K562 (cell line): Measurements from ENCODE around the gene HMG20B. TPM values are rescaled to one million over a fixed set of nuclear protein-coding genes. Genes with fewer than 3 reads are reported as not detected.

ENCODE experiments used
- ATAC-seq: fragments of 200-7000 bp; cut with Tn5 transposase; 3 replicates; pipeline ENCODE4 v1.9.1; 2020; ENCODE audit warnings: moderate library complexity
- BruUV-seq: library from RNA; stranded (reverse); fragments of 400-500 nt; replicated peaks from 2 replicates; lab custom pipeline; 2021; lab: Mats Ljungman, UMichigan
- CTCF ChIA-PET: fragments of 300-600 bp; formaldehyde crosslinking; extraction: SDS; loops from one replicate; lab custom pipeline; 2021; ENCODE audit warnings: low intra/inter-chr PET ratio; lab: Yijun Ruan, JAX
- POLR2A ChIA-PET: fragments of 300-600, 350-650 bp; sonication (Branson Sonifier 250); formaldehyde crosslinking; extraction: SDS; loops from one replicate; lab custom pipeline; 2021; ENCODE audit warnings: antibody characterized with exemption, inconsistent platforms; lab: Yijun Ruan, JAX
- DNase-seq, 4 experiments: peaks; one replicate each; pipeline versions ENCODE4 v3.0.0 to v3.0.0-alpha.2; 2011 to 2018; ENCODE audit warnings: low spot score in 3 of 4, mixed read lengths in 3 of 4; ENCODE audit errors: extremely low read depth in 1 of 4
- FAIRE-seq: peaks from 2 replicates; lab custom pipeline; 2011; peaks lifted over from hg19 to GRCh38; lab: Jason Lieb, UNC
- H2AFZ ChIP-seq: 2 replicates; pipeline ENCODE4 v1.6.0; 2011; ENCODE audit warnings: low read depth, low read length, control low read depth, inconsistent platforms
- H3K27ac ChIP-seq: fragments of 200-600 bp; 3 replicates; pipeline ENCODE4 v1.8.0; 2011; ENCODE audit warnings: low read depth, mild to moderate bottlenecking, control low read depth, inconsistent platforms, low read length, moderate library complexity, mixed read lengths; ENCODE audit errors: extremely low read depth
- H3K27me3 ChIP-seq, 2 experiments: fragments of 300-600 bp in 1 of 2; 2 replicates in 1 of 2; 3 replicates in 1 of 2; pipeline versions ENCODE4 v1.6.0 to v1.8.0; 2011; ENCODE audit warnings: inconsistent platforms in 2 of 2, low read length in 2 of 2, mild to moderate bottlenecking in 1 of 2, mixed read lengths in 1 of 2, moderate library complexity in 1 of 2; ENCODE audit not compliant: control insufficient read depth in 2 of 2, insufficient read depth in 2 of 2
- H3K36me3 ChIP-seq: fragments of 300-600 bp; 3 replicates; pipeline ENCODE4 v1.8.0; 2011; ENCODE audit warnings: mild to moderate bottlenecking, low read length, inconsistent platforms; ENCODE audit not compliant: control insufficient read depth, insufficient read depth
- H3K4me1 ChIP-seq, 2 experiments: fragments of 200-600 bp in 1 of 2; replicated peaks in 1 of 2; 2 replicates in 1 of 2; 3 replicates in 1 of 2; pipeline versions ENCODE4 v1.5.1 to v1.8.0; 2011; ENCODE audit warnings: inconsistent platforms in 2 of 2, low read length in 2 of 2, mild to moderate bottlenecking in 1 of 2, mixed read lengths in 1 of 2, moderate library complexity in 1 of 2; ENCODE audit not compliant: control insufficient read depth in 2 of 2, insufficient read depth in 2 of 2
- H3K4me2 ChIP-seq: 2 replicates; pipeline ENCODE4 v1.6.1; 2011; ENCODE audit warnings: low read length, control low read depth, inconsistent platforms, mixed read lengths; ENCODE audit not compliant: insufficient read depth
- H3K4me3 ChIP-seq: fragments of 200-600 bp; sonication (generic), shearing (Covaris generic); 2 replicates; pipeline ENCODE4 v1.5.1; 2016; ENCODE audit warnings: control low read depth, inconsistent platforms
- H3K79me2 ChIP-seq: fragments of 200-600 bp; 3 replicates; pipeline ENCODE4 v1.8.0; 2011; ENCODE audit warnings: low read length, inconsistent platforms; ENCODE audit not compliant: control insufficient read depth, insufficient read depth
- H3K9ac ChIP-seq, 2 experiments: 2 replicates each; pipeline versions ENCODE4 v1.6.0 to v1.6.1; 2011; ENCODE audit warnings: low read depth in 2 of 2, low read length in 2 of 2, control low read depth in 1 of 2, inconsistent platforms in 1 of 2, mild to moderate bottlenecking in 1 of 2, mixed read lengths in 1 of 2; ENCODE audit not compliant: insufficient read depth in 1 of 2
- H3K9me1 ChIP-seq: one replicate; pipeline ENCODE4 v1.6.0; 2011; ENCODE audit warnings: inconsistent platforms, mild to moderate bottlenecking, low read length, moderate library complexity; ENCODE audit not compliant: control insufficient read depth, insufficient read depth
- H3K9me3 ChIP-seq: replicated peaks from 2 replicates; pipeline ENCODE4 v1.5.1; 2011; ENCODE audit warnings: low read depth, low read length, inconsistent platforms; ENCODE audit not compliant: control insufficient read depth, insufficient read depth
- H4K20me1 ChIP-seq: replicated peaks from 2 replicates; pipeline ENCODE4 v1.6.1; 2011; ENCODE audit warnings: low read length, inconsistent platforms, mixed read lengths; ENCODE audit not compliant: control insufficient read depth, insufficient read depth
- ARID2 ChIP-seq: fragments of 450-650 bp; IDR thresholded peaks from 2 replicates; pipeline ENCODE4 v1.6.1; 2017; ENCODE audit warnings: antibody characterized with exemption, mild to moderate bottlenecking
- BRF1 ChIP-seq: IDR thresholded peaks from 3 replicates; pipeline ENCODE4 v1.6.1; 2011; ENCODE audit warnings: borderline replicate concordance, mild to moderate bottlenecking; ENCODE audit not compliant: insufficient read length; ENCODE audit errors: extremely low read depth
- CAMTA2 ChIP-seq: fragments of 250-450 bp; sonication (Bioruptor Pico); conservative IDR thresholded peaks from 2 replicates; pipeline ENCODE4 v1.5.1; 2022
- FOXK1 ChIP-seq: sonication (generic); formaldehyde crosslinking; IDR thresholded peaks from 2 replicates; pipeline ENCODE4 v1.8.0; 2022; ENCODE audit warnings: missing genetic modification reagents, mild to moderate bottlenecking, borderline replicate concordance
- GATA2 ChIP-seq: sonication (generic); formaldehyde crosslinking; IDR thresholded peaks from 2 replicates; pipeline ENCODE4 v1.4.0; 2020; ENCODE audit warnings: mild to moderate bottlenecking, missing genetic modification reagents
- HIVEP1 ChIP-seq: fragments of 250-450 bp; sonication (Bioruptor Pico); IDR thresholded peaks from 2 replicates; pipeline ENCODE4 v1.4.0; 2020; ENCODE audit warnings: mild to moderate bottlenecking
- HOXB6 ChIP-seq: fragments of 250-450 bp; sonication (Bioruptor Pico); IDR thresholded peaks from 2 replicates; pipeline ENCODE4 v1.5.1; 2022; ENCODE audit warnings: mild to moderate bottlenecking, borderline replicate concordance
- NFIC ChIP-seq: fragments of 450-650 bp; IDR thresholded peaks from 2 replicates; pipeline ENCODE4 v1.6.1; 2017; ENCODE audit warnings: mild to moderate bottlenecking, inconsistent platforms
- NRF1 ChIP-seq, 2 experiments: fragments of 450-650 bp; IDR thresholded peaks in 1 of 2; conservative IDR thresholded peaks in 1 of 2; 2 replicates each; pipeline ENCODE4 v1.6.1; 2014; ENCODE audit warnings: mild to moderate bottlenecking in 2 of 2
- POLR2AphosphoS2 ChIP-seq: IDR thresholded peaks from 2 replicates; pipeline ENCODE4 v1.6.1; 2012; ENCODE audit warnings: low read length, improper control_type of control experiment
- POLR2G ChIP-seq: fragments of 200-400 bp; formaldehyde crosslinking; IDR thresholded peaks from 2 replicates; pipeline ENCODE4 v1.6.1; 2017; ENCODE audit warnings: low read depth, mild to moderate bottlenecking, antibody characterized with exemption, low read length, moderate library complexity
- PTBP1 ChIP-seq: fragments of 200-400 bp; formaldehyde crosslinking; IDR thresholded peaks from 2 replicates; pipeline ENCODE4 v1.6.1; 2017; ENCODE audit warnings: low read depth, low read length
- SRSF7 ChIP-seq: fragments of 200-400 bp; formaldehyde crosslinking; optimal IDR thresholded peaks from 2 replicates; pipeline ENCODE3; 2017; ENCODE audit warnings: mild to moderate bottlenecking, low read depth, low read length
- ZC3H8 ChIP-seq: fragments of 450-650 bp; IDR thresholded peaks from 2 replicates; pipeline ENCODE4 v1.6.1; 2017
- ZNF143 ChIP-seq: sonication (generic); formaldehyde crosslinking; IDR thresholded peaks from 2 replicates; pipeline ENCODE4 v1.9.0; 2022; ENCODE audit warnings: mild to moderate bottlenecking, missing genetic modification reagents
- ZNF431 ChIP-seq: sonication (generic); formaldehyde crosslinking; IDR thresholded peaks from 2 replicates; pipeline ENCODE4 v1.8.0; 2022; ENCODE audit warnings: mild to moderate bottlenecking, missing genetic modification reagents
- whole genome bisulfite sequencing: fragments of 100-300 bp; shearing (Covaris generic); methylation state at CpG from one replicate; pipeline ENCODE4 v1.1.6; 2016; ENCODE audit warnings: low coverage, mixed read lengths; ENCODE audit not compliant: insufficient coverage; ENCODE audit errors: missing lambda C conversion rate; 5-methylcytosine and 5-hydroxymethylcytosine counted together
- in situ Hi-C: fragments of 300-500 bp; cut with MboI; formaldehyde crosslinking; loops from 4 replicates; pipeline ENCODE4 v1.15.0; 2018; ENCODE audit warnings: inconsistent platforms, mixed read lengths
- intact Hi-C: fragments of 100-400 bp; cut with micrococcal nuclease; formaldehyde crosslinking; loops from 2 replicates; pipeline ENCODE4 v1.14.2; 2022
- polyA plus RNA-seq, 8 experiments: library from polyadenylated mRNA; depleted of rRNA in 4 of 8; stranded (reverse) in 5 of 8; unstranded in 3 of 8; fragments of >200 nt; fragmentation: Nextera tagmentation in 2 of 8; fragmentation: Illumina TruSeq in 1 of 8; extraction: Ambion mirVana in 2 of 8; extraction: Trizol in 1 of 8; gene quantifications; 2 replicates each; pipeline versions ENCODE4 v1.2.1 to v1.2.3, GENCODE V29; 2011 to 2014; ENCODE audit warnings: inconsistent platforms in 1 of 8, missing spikeins in 1 of 8
- total RNA-seq, 7 experiments: library from RNA; depleted of rRNA in 6 of 7; stranded (reverse); fragments of >200 nt in 6 of 7; fragmentation: Illumina TruSeq in 2 of 7; extraction: Trizol in 2 of 7; gene quantifications; 2 replicates each; pipeline versions ENCODE4 v1.2.1 to v1.2.3, GENCODE V29; 2011 to 2021; ENCODE audit warnings: low replicate concordance in 1 of 7
- TF ChIP-seq, protein P1 (sequence below), 2 experiments: IDR thresholded peaks in 1 of 2; conservative IDR thresholded peaks in 1 of 2; 2 replicates each; pipeline ENCODE4 v1.6.1; 2016; ENCODE audit warnings: low read depth in 2 of 2, mild to moderate bottlenecking in 1 of 2, missing compliant biosample characterization in 1 of 2, missing genetic modification characterization in 1 of 2, moderate library complexity in 1 of 2
- TF ChIP-seq, protein P2 (sequence below): fragments of 450-650 bp; IDR thresholded peaks from 2 replicates; pipeline ENCODE4 v1.6.1; 2016; ENCODE audit warnings: antibody characterized with exemption
- TF ChIP-seq, protein P3 (sequence below), 3 experiments: IDR thresholded peaks in 2 of 3; conservative IDR thresholded peaks in 1 of 3; 2 replicates each; pipeline ENCODE4 v1.5.1; 2011 to 2012; ENCODE audit warnings: low read length in 3 of 3, mild to moderate bottlenecking in 3 of 3, control low read depth in 2 of 3, improper control_type of control experiment in 1 of 3, inconsistent platforms in 1 of 3, low read depth in 1 of 3, mixed read lengths in 1 of 3, moderate library complexity in 1 of 3; ENCODE audit not compliant: insufficient read depth in 2 of 3

HMG20B gene
- total and polyA plus RNA-seq, 9 of the 15 experiments (the other 6 are each of a cell fraction or from before 2014, with no cell fraction given), result 0.35 to 172 (median 38.6) TPM

DNA sequence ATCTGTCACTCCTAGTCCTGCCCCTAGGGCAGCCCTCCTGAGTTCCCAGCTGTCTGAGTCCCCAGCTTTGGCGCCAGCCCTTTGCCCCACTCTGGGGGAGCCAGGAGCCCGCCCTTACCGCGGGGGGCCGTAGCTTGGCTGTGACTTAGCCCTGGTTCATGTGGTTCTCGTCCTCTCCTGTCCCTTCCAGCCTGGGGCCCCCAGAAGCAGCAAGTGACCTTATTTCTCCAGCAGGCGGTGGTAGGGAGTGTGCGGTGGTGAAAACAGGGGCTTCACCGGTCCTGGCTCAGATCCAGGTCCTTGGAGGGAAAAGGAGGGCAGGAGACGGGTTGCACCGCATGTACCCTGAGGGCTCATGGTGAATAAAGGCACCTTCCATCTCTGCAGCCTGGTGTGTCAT lies 20.4 kb downstream of the HMG20B start:
- no peaks in the 10 kb centered on the region for H3K9me1 ChIP-seq
- BruUV-seq, result no TSS peak
- no peak overlapping the region for H2AFZ ChIP-seq
- H3K4me2 ChIP-seq, result no peak overlapping the region
- H3K79me2 ChIP-seq, result no peaks in the 10 kb centered on the region
- ChIA-PET POLR2A (interaction anchor here (0.8 to 3.1 kb wide), 3 partner anchors 8 to 15 kb away, joined by 3 to 29 read pairs (median 6); partner anchors contain the start of genes GIPC3 and TBXA2R), CTCF (no interaction called here)
- in situ Hi-C loops (no loop called here), intact Hi-C loops (no loop called here)
- WGBS, result 77% methylated on average over 6 of the region's 11 CpGs
- no peak overlapping the region for H3K27ac ChIP-seq
- FAIRE-seq, result no peak
- no peak for DNase-seq
- H3K36me3 ChIP-seq, result peaks cover 6% of the 10 kb centered on the region; the same call in 1 of the 3 replicates
- H3K9ac ChIP-seq, result no peak overlapping the region
- no peak for ATAC-seq
- H4K20me1 ChIP-seq, result no peaks in the 10 kb centered on the region
- no peaks in the 10 kb centered on the region for H3K27me3 ChIP-seq
- H3K4me3 ChIP-seq, result no peak overlapping the region
- peaks cover 0 to 14% of the 10 kb centered on the region in 2 experiments; a peak in 1 of 5 replicates for H3K4me1 ChIP-seq
- H3K9me3 ChIP-seq, result peaks cover 14% of the 10 kb centered on the region
- TF ChIP-seq NRF1 (conservative IDR thresholded peaks at IDR 0.05 in 1 of 2, IDR thresholded peaks at IDR 0.05 in 1 of 2) (no peak), GATA2 (CRISPR knock-in tag) (no peak), POLR2G (peak; percentile 69), NFIC (peak; percentile 74), BRF1 (no peak), FOXK1 (CRISPR knock-in tag) (no peak), ARID2 (no peak), SRSF7 (no peak), CAMTA2 (CRISPR knock-in tag) (no peak), HOXB6 (CRISPR knock-in tag) (no peak), ZC3H8 (no peak), ZNF143 (no peak), ZNF431 (CRISPR knock-in tag) (no peak), POLR2AphosphoS2 (peak; percentile 46; the same call in 1 of the 2 replicates), HIVEP1 (CRISPR knock-in tag) (no peak), PTBP1 (no peak)
- TF ChIP-seq, protein P1, sequence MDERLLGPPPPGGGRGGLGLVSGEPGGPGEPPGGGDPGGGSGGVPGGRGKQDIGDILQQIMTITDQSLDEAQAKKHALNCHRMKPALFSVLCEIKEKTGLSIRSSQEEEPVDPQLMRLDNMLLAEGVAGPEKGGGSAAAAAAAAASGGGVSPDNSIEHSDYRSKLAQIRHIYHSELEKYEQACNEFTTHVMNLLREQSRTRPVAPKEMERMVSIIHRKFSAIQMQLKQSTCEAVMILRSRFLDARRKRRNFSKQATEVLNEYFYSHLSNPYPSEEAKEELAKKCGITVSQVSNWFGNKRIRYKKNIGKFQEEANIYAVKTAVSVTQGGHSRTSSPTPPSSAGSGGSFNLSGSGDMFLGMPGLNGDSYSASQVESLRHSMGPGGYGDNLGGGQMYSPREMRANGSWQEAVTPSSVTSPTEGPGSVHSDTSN (CRISPR knock-in tag; IDR thresholded peaks at IDR 0.05; ENCODE audit: low read depth), result no peak
- TF ChIP-seq, protein P1 (tag; conservative IDR thresholded peaks at IDR 0.05; ENCODE audit: low read depth), result no peak
- TF ChIP-seq, protein P2, sequence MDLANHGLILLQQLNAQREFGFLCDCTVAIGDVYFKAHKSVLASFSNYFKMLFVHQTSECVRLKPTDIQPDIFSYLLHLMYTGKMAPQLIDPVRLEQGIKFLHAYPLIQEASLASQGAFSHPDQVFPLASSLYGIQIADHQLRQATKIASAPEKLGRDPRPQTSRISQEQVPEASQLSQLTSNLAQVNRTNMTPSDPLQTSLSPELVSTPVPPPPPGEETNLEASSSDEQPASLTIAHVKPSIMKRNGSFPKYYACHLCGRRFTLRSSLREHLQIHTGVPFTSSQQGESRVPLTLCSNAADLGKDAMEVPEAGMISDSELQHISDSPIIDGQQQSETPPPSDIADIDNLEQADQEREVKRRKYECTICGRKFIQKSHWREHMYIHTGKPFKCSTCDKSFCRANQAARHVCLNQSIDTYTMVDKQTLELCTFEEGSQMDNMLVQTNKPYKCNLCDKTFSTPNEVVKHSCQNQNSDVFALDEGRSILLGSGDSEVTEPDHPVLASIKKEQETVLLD, result no peak
- TF ChIP-seq, protein P3, sequence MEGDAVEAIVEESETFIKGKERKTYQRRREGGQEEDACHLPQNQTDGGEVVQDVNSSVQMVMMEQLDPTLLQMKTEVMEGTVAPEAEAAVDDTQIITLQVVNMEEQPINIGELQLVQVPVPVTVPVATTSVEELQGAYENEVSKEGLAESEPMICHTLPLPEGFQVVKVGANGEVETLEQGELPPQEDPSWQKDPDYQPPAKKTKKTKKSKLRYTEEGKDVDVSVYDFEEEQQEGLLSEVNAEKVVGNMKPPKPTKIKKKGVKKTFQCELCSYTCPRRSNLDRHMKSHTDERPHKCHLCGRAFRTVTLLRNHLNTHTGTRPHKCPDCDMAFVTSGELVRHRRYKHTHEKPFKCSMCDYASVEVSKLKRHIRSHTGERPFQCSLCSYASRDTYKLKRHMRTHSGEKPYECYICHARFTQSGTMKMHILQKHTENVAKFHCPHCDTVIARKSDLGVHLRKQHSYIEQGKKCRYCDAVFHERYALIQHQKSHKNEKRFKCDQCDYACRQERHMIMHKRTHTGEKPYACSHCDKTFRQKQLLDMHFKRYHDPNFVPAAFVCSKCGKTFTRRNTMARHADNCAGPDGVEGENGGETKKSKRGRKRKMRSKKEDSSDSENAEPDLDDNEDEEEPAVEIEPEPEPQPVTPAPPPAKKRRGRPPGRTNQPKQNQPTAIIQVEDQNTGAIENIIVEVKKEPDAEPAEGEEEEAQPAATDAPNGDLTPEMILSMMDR (IDR thresholded peaks at IDR 0.05 in 2 of 3, conservative IDR thresholded peaks at IDR 0.05 in 1 of 3; ENCODE audit: insufficient read depth in 2 of 3, low read depth in 1 of 3, low read length in 3 of 3), result no peak; a peak in 1 of 6 replicates
